Measurements from ENCODE around the gene IL32. TPM values are rescaled to one million over a fixed set of nuclear protein-coding genes. Genes with fewer than 3 reads are reported as not detected.
"Not testable (repeated sequence)": the region's sequence is repeated elsewhere in the genome, so short reads cannot be mapped to it uniquely, and the experiment has no call there.

The IL32 gene
- total and polyA plus RNA-seq, 4 donors, result 83.7 to 275 (median 200) TPM

DNA sequence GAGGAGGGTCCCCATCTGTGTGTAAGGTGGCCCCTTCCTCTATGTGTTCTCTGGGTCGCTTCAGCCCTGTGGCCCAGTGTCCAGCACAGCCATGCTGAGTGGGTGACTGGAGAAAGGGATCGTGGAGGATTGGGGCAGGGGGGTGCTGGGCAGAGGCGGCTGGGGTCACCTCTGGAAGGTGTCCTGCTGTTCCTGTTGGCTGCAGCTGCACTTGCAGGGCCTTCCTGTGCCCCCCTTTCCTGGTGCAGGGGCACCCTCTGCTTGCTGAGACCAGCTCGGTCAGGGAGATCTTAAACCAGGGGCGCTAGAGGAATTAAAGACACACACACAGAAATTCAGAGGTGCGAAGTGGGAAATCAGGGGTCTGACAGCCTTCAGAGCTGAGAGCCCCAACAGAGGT, 11.1 kb downstream of the IL32 start:
- TF ChIP-seq, protein P1, sequence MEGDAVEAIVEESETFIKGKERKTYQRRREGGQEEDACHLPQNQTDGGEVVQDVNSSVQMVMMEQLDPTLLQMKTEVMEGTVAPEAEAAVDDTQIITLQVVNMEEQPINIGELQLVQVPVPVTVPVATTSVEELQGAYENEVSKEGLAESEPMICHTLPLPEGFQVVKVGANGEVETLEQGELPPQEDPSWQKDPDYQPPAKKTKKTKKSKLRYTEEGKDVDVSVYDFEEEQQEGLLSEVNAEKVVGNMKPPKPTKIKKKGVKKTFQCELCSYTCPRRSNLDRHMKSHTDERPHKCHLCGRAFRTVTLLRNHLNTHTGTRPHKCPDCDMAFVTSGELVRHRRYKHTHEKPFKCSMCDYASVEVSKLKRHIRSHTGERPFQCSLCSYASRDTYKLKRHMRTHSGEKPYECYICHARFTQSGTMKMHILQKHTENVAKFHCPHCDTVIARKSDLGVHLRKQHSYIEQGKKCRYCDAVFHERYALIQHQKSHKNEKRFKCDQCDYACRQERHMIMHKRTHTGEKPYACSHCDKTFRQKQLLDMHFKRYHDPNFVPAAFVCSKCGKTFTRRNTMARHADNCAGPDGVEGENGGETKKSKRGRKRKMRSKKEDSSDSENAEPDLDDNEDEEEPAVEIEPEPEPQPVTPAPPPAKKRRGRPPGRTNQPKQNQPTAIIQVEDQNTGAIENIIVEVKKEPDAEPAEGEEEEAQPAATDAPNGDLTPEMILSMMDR (IDR thresholded peaks at IDR 0.05; ENCODE audit: control extremely low read depth, extremely low read depth), result no peak
- no peak overlapping the region for H3K27ac ChIP-seq (ENCODE audit: low read depth in 1 of 2, low read length in 1 of 2)
- H3K36me3 ChIP-seq (ENCODE audit: control insufficient read depth in 4 of 4, insufficient read depth in 4 of 4, low read length in 4 of 4), result no peaks in the 10 kb centered on the region
- DNase-seq (no peak), ATAC-seq (ENCODE audit: insufficient read depth, low FRiP score) (no peak)
- H3K9ac ChIP-seq (ENCODE audit: insufficient read depth in 1 of 2, low read length in 2 of 2), result no peak overlapping the region
- H3K27me3 ChIP-seq (ENCODE audit: control insufficient read depth in 3 of 3, insufficient read depth in 3 of 3, low read length in 2 of 3), result peaks cover 0 to 7% (median 4%) of the 10 kb centered on the region in 3 donors
- no peaks in the 10 kb centered on the region for H3K9me3 ChIP-seq (ENCODE audit: control insufficient read depth in 4 of 4, insufficient read depth in 3 of 4, low read length in 3 of 4)
- H3K4me3 ChIP-seq, result no peak overlapping the region
- H3K4me1 ChIP-seq (ENCODE audit: control insufficient read depth in 5 of 5, insufficient read depth in 5 of 5, low read length in 5 of 5), result peaks cover 0 to 5% (median 0%) of the 10 kb centered on the region in 5 donors
- 57 to 60% methylated on average over 6 of the region's 6 CpGs for WGBS, 2 donors

DNA sequence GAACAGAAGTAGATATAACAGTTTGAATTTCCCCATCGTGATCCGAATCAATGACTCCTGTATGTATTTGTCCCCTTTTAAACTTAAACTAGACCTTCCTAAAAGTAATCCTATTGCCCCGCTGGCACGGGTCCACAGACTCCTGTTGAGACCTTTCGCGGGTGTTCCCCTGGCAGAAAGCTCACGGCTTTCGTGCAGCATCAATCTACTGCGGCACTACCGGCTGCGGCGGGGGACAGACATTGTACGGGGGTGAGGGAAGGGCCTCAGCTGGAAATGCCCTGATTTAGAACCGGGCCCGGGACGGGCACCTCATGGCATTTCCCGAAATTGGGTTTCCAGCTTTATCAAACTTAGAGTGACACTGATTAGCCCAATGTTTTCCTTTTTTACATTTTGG, 14.6 kb downstream of the IL32 start:
- Histone ChIP-seq H3K9me3 (ENCODE audit: control insufficient read depth in 4 of 4, insufficient read depth in 3 of 4, low read length in 3 of 4) (no peaks in the 10 kb centered on the region), H3K27me3 (ENCODE audit: control insufficient read depth in 3 of 3, insufficient read depth in 3 of 3, low read length in 2 of 3) (peaks cover 0 to 4% (median 0%) of the 10 kb centered on the region in 3 donors), H3K4me3 (no peak overlapping the region), H3K36me3 (ENCODE audit: control insufficient read depth in 4 of 4, insufficient read depth in 4 of 4, low read length in 4 of 4) (no peaks in the 10 kb centered on the region), H3K9ac (ENCODE audit: insufficient read depth in 1 of 2, low read length in 2 of 2) (no peak overlapping the region), H3K27ac (ENCODE audit: low read depth in 1 of 2, low read length in 1 of 2) (no peak overlapping the region), H3K4me1 (ENCODE audit: control insufficient read depth in 5 of 5, insufficient read depth in 5 of 5, low read length in 5 of 5) (peaks cover 0 to 5% (median 0%) of the 10 kb centered on the region in 5 donors)
- TF ChIP-seq, protein P1 (IDR thresholded peaks at IDR 0.05; ENCODE audit: control extremely low read depth, extremely low read depth), result no peak
- ATAC-seq (ENCODE audit: insufficient read depth, low FRiP score), result no peak
- DNase-seq, result no peak
- WGBS, 2 donors, result 89 to 94% methylated on average over 17 of the region's 17 CpGs

DNA sequence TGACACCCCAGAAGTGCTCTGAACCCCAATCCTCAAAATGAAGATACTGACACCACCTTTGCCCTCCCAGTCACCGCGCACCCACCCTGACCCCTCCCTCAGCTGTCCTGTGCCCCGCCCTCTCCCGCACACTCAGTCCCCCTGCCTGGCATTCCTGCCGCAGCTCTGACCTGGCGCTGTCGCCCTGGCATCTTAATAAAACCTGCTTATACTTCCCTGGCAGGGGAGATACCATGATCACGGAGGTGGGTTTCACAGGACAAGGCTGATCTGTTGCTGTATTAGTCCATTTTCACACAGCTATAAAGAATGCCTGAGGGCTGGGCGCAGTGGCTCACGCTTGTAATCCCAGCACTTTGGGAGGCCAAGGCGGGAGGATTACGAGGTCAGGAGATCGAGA, 16.5 kb downstream of the IL32 start:
- not testable (repeated sequence) for DNase-seq; H3K27ac ChIP-seq (ENCODE audit: low read depth in 1 of 2, low read length in 1 of 2); H3K4me3 ChIP-seq; H3K4me1 ChIP-seq (ENCODE audit: control insufficient read depth in 5 of 5, insufficient read depth in 5 of 5, low read length in 5 of 5); H3K36me3 ChIP-seq (ENCODE audit: control insufficient read depth in 4 of 4, insufficient read depth in 4 of 4, low read length in 4 of 4); H3K27me3 ChIP-seq (ENCODE audit: control insufficient read depth in 3 of 3, insufficient read depth in 3 of 3, low read length in 2 of 3); H3K9me3 ChIP-seq (ENCODE audit: control insufficient read depth in 4 of 4, insufficient read depth in 3 of 4, low read length in 3 of 4); ATAC-seq (ENCODE audit: insufficient read depth, low FRiP score); H3K9ac ChIP-seq (ENCODE audit: insufficient read depth in 1 of 2, low read length in 2 of 2)
- 92 to 94% methylated on average over 13 of the region's 13 CpGs for WGBS, 2 donors

DNA sequence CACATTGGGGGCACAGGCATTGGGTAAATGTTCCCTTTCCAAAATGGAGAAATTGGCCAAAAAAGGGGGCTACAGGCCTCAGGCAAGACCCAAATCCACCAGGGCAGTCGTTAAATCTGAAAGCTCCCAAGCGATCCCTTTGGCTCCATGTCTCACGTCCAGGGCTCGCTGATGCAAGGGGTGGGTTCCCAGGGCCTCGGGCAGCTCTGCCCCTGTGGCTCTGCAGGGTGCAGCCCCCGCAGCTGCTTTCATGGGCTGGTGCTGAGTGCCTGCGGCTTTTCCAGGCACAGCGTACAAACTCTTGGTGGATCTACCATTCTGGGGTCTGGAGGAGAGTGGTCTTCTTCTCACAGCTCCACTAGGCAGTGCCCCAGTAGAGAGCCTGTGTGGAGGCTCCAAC, 18.0 kb downstream of the IL32 start:
- H3K9ac ChIP-seq (ENCODE audit: insufficient read depth in 1 of 2, low read length in 2 of 2); H3K27ac ChIP-seq (ENCODE audit: low read depth in 1 of 2, low read length in 1 of 2); H3K4me1 ChIP-seq (ENCODE audit: control insufficient read depth in 5 of 5, insufficient read depth in 5 of 5, low read length in 5 of 5); H3K27me3 ChIP-seq (ENCODE audit: control insufficient read depth in 3 of 3, insufficient read depth in 3 of 3, low read length in 2 of 3); H3K4me3 ChIP-seq; ATAC-seq (ENCODE audit: insufficient read depth, low FRiP score); H3K36me3 ChIP-seq (ENCODE audit: control insufficient read depth in 4 of 4, insufficient read depth in 4 of 4, low read length in 4 of 4); H3K9me3 ChIP-seq (ENCODE audit: control insufficient read depth in 4 of 4, insufficient read depth in 3 of 4, low read length in 3 of 4); DNase-seq: not testable (repeated sequence)
- 94 to 96% methylated on average over 8 of the region's 8 CpGs for WGBS, 2 donors

DNA sequence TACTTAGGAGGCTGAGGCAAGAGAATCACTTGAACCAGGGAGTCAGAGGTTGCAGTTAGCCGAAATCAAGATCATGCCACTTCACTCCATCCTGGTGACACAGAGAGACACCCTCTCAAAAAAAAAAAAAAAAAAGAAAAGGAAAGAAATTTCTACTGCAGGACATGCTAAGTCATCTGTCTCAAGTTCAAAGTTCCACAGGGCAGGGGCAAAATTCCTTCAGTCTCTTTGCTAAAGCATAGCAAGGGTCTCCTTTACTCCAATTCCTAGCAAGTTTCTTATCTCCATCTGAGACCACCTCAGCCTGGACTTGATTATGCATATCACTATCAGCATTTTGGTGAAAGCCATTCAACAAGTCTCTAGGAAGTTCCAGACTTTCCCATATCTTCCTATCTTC, 19.1 kb downstream of the IL32 start:
- H3K36me3 ChIP-seq (ENCODE audit: control insufficient read depth in 4 of 4, insufficient read depth in 4 of 4, low read length in 4 of 4), result no peaks in the 10 kb centered on the region
- H3K4me3 ChIP-seq, result no peak overlapping the region
- 86 to 89% methylated on average over 1 of the region's 1 CpG for WGBS, 2 donors
- no peak for ATAC-seq (ENCODE audit: insufficient read depth, low FRiP score)
- H3K4me1 ChIP-seq (ENCODE audit: control insufficient read depth in 5 of 5, insufficient read depth in 5 of 5, low read length in 5 of 5), result peaks cover 0 to 14% (median 3%) of the 10 kb centered on the region in 5 donors
- H3K27me3 ChIP-seq (ENCODE audit: control insufficient read depth in 3 of 3, insufficient read depth in 3 of 3, low read length in 2 of 3), result peaks cover 0 to 4% (median 0%) of the 10 kb centered on the region in 3 donors
- DNase-seq, result no peak
- TF ChIP-seq, protein P1 (IDR thresholded peaks at IDR 0.05; ENCODE audit: control extremely low read depth, extremely low read depth), result no peak
- no peak overlapping the region for H3K27ac ChIP-seq (ENCODE audit: low read depth in 1 of 2, low read length in 1 of 2)
- no peaks in the 10 kb centered on the region for H3K9me3 ChIP-seq (ENCODE audit: control insufficient read depth in 4 of 4, insufficient read depth in 3 of 4, low read length in 3 of 4)
- H3K9ac ChIP-seq (ENCODE audit: insufficient read depth in 1 of 2, low read length in 2 of 2), result no peak overlapping the region
